Panc1 (cell line): ENCODE measurements around the gene SLF1.

ENCODE experiments used
- POLR2AphosphoS5 ChIP-seq: IDR thresholded peaks from 2 replicates; pipeline ENCODE4 v1.6.1; 2012; ENCODE audit warnings: mild to moderate bottlenecking, low read depth, low read length, moderate library complexity
- SIN3A ChIP-seq: IDR thresholded peaks from 2 replicates; pipeline ENCODE4 v1.6.1; 2012; ENCODE audit warnings: low read depth, mild to moderate bottlenecking, low read length, moderate library complexity, borderline replicate concordance; ENCODE audit not compliant: insufficient read depth
- TF ChIP-seq, protein P1 (sequence below): fragments of 450-650 bp; IDR thresholded peaks from 2 replicates; pipeline ENCODE4 v1.5.1; 2017; ENCODE audit warnings: mild to moderate bottlenecking

- TF ChIP-seq, protein P1, sequence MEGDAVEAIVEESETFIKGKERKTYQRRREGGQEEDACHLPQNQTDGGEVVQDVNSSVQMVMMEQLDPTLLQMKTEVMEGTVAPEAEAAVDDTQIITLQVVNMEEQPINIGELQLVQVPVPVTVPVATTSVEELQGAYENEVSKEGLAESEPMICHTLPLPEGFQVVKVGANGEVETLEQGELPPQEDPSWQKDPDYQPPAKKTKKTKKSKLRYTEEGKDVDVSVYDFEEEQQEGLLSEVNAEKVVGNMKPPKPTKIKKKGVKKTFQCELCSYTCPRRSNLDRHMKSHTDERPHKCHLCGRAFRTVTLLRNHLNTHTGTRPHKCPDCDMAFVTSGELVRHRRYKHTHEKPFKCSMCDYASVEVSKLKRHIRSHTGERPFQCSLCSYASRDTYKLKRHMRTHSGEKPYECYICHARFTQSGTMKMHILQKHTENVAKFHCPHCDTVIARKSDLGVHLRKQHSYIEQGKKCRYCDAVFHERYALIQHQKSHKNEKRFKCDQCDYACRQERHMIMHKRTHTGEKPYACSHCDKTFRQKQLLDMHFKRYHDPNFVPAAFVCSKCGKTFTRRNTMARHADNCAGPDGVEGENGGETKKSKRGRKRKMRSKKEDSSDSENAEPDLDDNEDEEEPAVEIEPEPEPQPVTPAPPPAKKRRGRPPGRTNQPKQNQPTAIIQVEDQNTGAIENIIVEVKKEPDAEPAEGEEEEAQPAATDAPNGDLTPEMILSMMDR, result no peak
- no peak for TF ChIP-seq POLR2AphosphoS5
- TF ChIP-seq SIN3A, result no peak
Measured at GRCh38 chr5:94690778-94691177, 72.3 kb downstream of the SLF1 start.
